GM12878 (cell line): ENCODE results near the gene PCDHGB1. TPM values are rescaled to one million over a fixed set of nuclear protein-coding genes. Genes with fewer than 3 reads are reported as not detected.

Experiments used
- ATAC-seq: fragments of 200-7000 bp; cut with Tn5 transposase; 3 replicates; pipeline ENCODE4 v1.9.1; 2020; ENCODE audit warnings: mild to moderate bottlenecking, moderate library complexity
- BruUV-seq: library from RNA; stranded (reverse); fragments of 400-500 nt; replicated peaks from 2 replicates; lab custom pipeline; 2021; lab: Mats Ljungman, UMichigan
- CTCF ChIA-PET: fragments of 300-600 bp; sonication (Branson Sonifier 250); formaldehyde crosslinking; extraction: SDS; loops from one replicate; lab custom pipeline; 2021; ENCODE audit warnings: inconsistent platforms; lab: Yijun Ruan, JAX
- POLR2A ChIA-PET: fragments of 350-600 bp; formaldehyde crosslinking; extraction: SDS; loops from one replicate; lab custom pipeline; 2021; ENCODE audit warnings: inconsistent platforms; lab: Charles Lee
- RAD21 ChIA-PET: fragments of 300-600 bp; sonication (Branson Sonifier 250); formaldehyde crosslinking; loops from one replicate; lab custom pipeline; 2023; ENCODE audit warnings: antibody characterized with exemption; ENCODE audit not compliant: unreplicated experiment; lab: Charles Lee
- SMC1A ChIA-PET: fragments of 300-600 bp; sonication (Branson Sonifier 250); formaldehyde crosslinking; loops from one replicate; lab custom pipeline; 2023; ENCODE audit not compliant: unreplicated experiment, uncharacterized antibody; lab: Charles Lee
- DNase-seq: peaks from one replicate; pipeline ENCODE4 v3.0.0-alpha.2; 2011; ENCODE audit warnings: low read depth, low spot score
- FAIRE-seq: peaks from 3 replicates; lab custom pipeline; 2011; peaks lifted over from hg19 to GRCh38; lab: Jason Lieb, UNC
- H2AFZ ChIP-seq: 2 replicates; pipeline ENCODE4 v1.6.0; 2011; ENCODE audit warnings: low read depth, low read length, control low read depth; ENCODE audit not compliant: control insufficient read depth
- H3K27ac ChIP-seq: 2 replicates; pipeline ENCODE4 v1.5.1; 2011; ENCODE audit warnings: control low read depth; ENCODE audit not compliant: control insufficient read depth, insufficient read depth
- H3K27me3 ChIP-seq, 2 experiments: replicated peaks in 1 of 2; 2 replicates each; pipeline versions ENCODE4 v1.6.0 to v1.6.1; 2011; ENCODE audit warnings: low read length in 1 of 2; ENCODE audit not compliant: control insufficient read depth in 2 of 2, insufficient read depth in 2 of 2
- H3K36me3 ChIP-seq, 2 experiments: 2 replicates each; pipeline ENCODE4 v1.5.1; 2011; ENCODE audit warnings: low read length in 1 of 2; ENCODE audit not compliant: control insufficient read depth in 2 of 2, insufficient read depth in 2 of 2
- H3K4me1 ChIP-seq: 2 replicates; pipeline ENCODE4 v1.6.1; 2011; ENCODE audit warnings: mild to moderate bottlenecking, low read length, moderate library complexity, mixed read lengths; ENCODE audit not compliant: control insufficient read depth, insufficient read depth
- H3K4me2 ChIP-seq: 2 replicates; pipeline ENCODE4 v1.6.0; 2011; ENCODE audit warnings: control low read depth; ENCODE audit not compliant: control insufficient read depth, insufficient read depth
- H3K4me3 ChIP-seq: fragments of 200-600 bp; sonication (generic); 2 replicates; pipeline ENCODE4 v1.5.1; 2016
- H3K79me2 ChIP-seq: 2 replicates; pipeline ENCODE4 v1.6.0; 2011; ENCODE audit warnings: low read length; ENCODE audit not compliant: control insufficient read depth, insufficient read depth
- H3K9ac ChIP-seq: 2 replicates; pipeline ENCODE4 v1.8.0; 2011; ENCODE audit warnings: low read length, control low read depth, mixed read lengths; ENCODE audit not compliant: control insufficient read depth, insufficient read depth
- H3K9me3 ChIP-seq: replicated peaks from 3 replicates; pipeline ENCODE4 v1.5.1; 2011; ENCODE audit warnings: mild to moderate bottlenecking, low read length; ENCODE audit not compliant: control insufficient read depth, insufficient read depth
- H4K20me1 ChIP-seq: 2 replicates; pipeline ENCODE4 v1.6.0; 2011; ENCODE audit not compliant: control insufficient read depth, insufficient read depth
- CREM ChIP-seq: IDR thresholded peaks from 2 replicates; pipeline ENCODE4 v1.6.1; 2014; ENCODE audit warnings: antibody characterized with exemption, low read depth
- MTA2 ChIP-seq: fragments of 450-650 bp; IDR thresholded peaks from 2 replicates; pipeline ENCODE4 v1.6.1; 2016; ENCODE audit warnings: low read depth, mild to moderate bottlenecking, moderate library complexity
- MYB ChIP-seq: fragments of 150-350 bp; IDR thresholded peaks from 2 replicates; pipeline ENCODE4 v1.6.1; 2014; ENCODE audit warnings: mild to moderate bottlenecking, low read depth, low read length, borderline replicate concordance
- NBN ChIP-seq: fragments of 450-650 bp; IDR thresholded peaks from 2 replicates; pipeline ENCODE4 v1.6.1; 2016
- RBBP5 ChIP-seq: fragments of 200-600 bp; sonication (generic); conservative IDR thresholded peaks from 2 replicates; pipeline ENCODE4 v1.6.1; 2016
- RUNX3 ChIP-seq: IDR thresholded peaks from 2 replicates; pipeline ENCODE4 v1.6.1; 2012; ENCODE audit warnings: low read length, inconsistent platforms
- SREBF1 ChIP-seq: IDR thresholded peaks from 2 replicates; pipeline ENCODE4 v1.6.1; 2012; ENCODE audit warnings: mild to moderate bottlenecking, low read length
- TARDBP ChIP-seq: IDR thresholded peaks from 2 replicates; pipeline ENCODE4 v1.6.1; 2016; ENCODE audit warnings: borderline replicate concordance
- YY1 ChIP-seq: IDR thresholded peaks from 2 replicates; pipeline ENCODE4 v1.6.1; 2011; ENCODE audit warnings: low read depth, mild to moderate bottlenecking, low read length
- ZBED1 ChIP-seq: IDR thresholded peaks from 2 replicates; pipeline ENCODE4 v1.6.1; 2016; ENCODE audit warnings: borderline replicate concordance
- ZBTB11 ChIP-seq: fragments of 450-650 bp; formaldehyde crosslinking; IDR thresholded peaks from 2 replicates; pipeline ENCODE4 v1.5.0; 2022; ENCODE audit warnings: mild to moderate bottlenecking, missing genetic modification characterization
- WGBS: methylation state at CpG from one replicate; pipeline ENCODE4 v1.1.6; 2016; ENCODE audit warnings: low lambda C conversion rate; ENCODE audit not compliant: insufficient replicate concordance, insufficient coverage; ENCODE audit errors: missing lambda C conversion rate; 5-methylcytosine and 5-hydroxymethylcytosine counted together
- in situ Hi-C: fragments of 300-500 bp; cut with MboI; formaldehyde crosslinking; loops from 9 replicates; pipeline ENCODE4 v1.14.3; 2018; ENCODE audit warnings: mixed read lengths
- intact Hi-C: fragments of 100-400 bp; cut with micrococcal nuclease; formaldehyde crosslinking; loops from one replicate; pipeline ENCODE4 v1.14.2; 2022; ENCODE audit not compliant: unreplicated experiment
- polyA plus RNA-seq, 11 experiments: library from polyadenylated mRNA; depleted of rRNA in 4 of 11; unstranded in 6 of 11; stranded (reverse) in 5 of 11; fragments of >200 nt; fragmentation: Nextera tagmentation in 4 of 11; fragmentation: Illumina TruSeq in 1 of 11; extraction: Ambion mirVana in 4 of 11; extraction: Trizol in 1 of 11; gene quantifications; 1 replicate in 1 of 11; 2 replicates in 10 of 11; pipeline versions ENCODE4 v1.2.1 to v1.2.3, GENCODE V29; 2011 to 2016; ENCODE audit warnings: inconsistent platforms in 2 of 11, missing spikeins in 2 of 11, low read depth in 1 of 11
- total RNA-seq, 4 experiments: library from RNA; depleted of rRNA in 3 of 4; stranded (reverse); fragments of >200 nt in 3 of 4; fragmentation: Illumina TruSeq in 1 of 4; extraction: Trizol in 1 of 4; gene quantifications; 2 replicates each; pipeline versions ENCODE4 v1.2.1 to v1.2.3, GENCODE V29; 2013 to 2021
- TF ChIP-seq, protein P1 (sequence below): fragments of 450-650 bp; IDR thresholded peaks from 2 replicates; pipeline ENCODE4 v1.6.1; 2017; ENCODE audit warnings: antibody characterized with exemption, mild to moderate bottlenecking, moderate library complexity

The PCDHGB1 gene
- total and polyA plus RNA-seq, 10 of the 15 experiments (the other 5 are each of a cell fraction or from before 2014, with no cell fraction given) = 0.04 to 0.40 (median 0.08) TPM; not detected in 2

GRCh38 chr5:141306630-141307029, 43.3 kb upstream of the PCDHGB1 start:
- no peaks in the 10 kb centered on the region for H3K79me2 ChIP-seq

More at GRCh38 chr5:141306630-141307029, 43.3 kb upstream of the PCDHGB1 start:
- Histone ChIP-seq H3K27me3 (no peaks in the 10 kb centered on the region), H3K4me1 (no peaks in the 10 kb centered on the region), H4K20me1 (no peaks in the 10 kb centered on the region), H2AFZ (no peak overlapping the region), H3K4me2 (no peak overlapping the region), H3K27ac (no peak overlapping the region), H3K4me3 (no peak overlapping the region), H3K9ac (no peak overlapping the region), H3K9me3 (peaks cover 5% of the 10 kb centered on the region), H3K36me3 (no peaks in the 10 kb centered on the region)
- no peak for DNase-seq
- intact Hi-C loops (no loop called here), in situ Hi-C loops (no loop called here)
- WGBS = 95% methylated on average over 1 of the region's 1 CpG
- POLR2A ChIA-PET = no interaction called here
- no peak for TF ChIP-seq NBN
- TF ChIP-seq RUNX3 = no peak
- no peak for TF ChIP-seq CREM
- TF ChIP-seq MYB = no peak
- TF ChIP-seq SREBF1 = no peak
- no peak for TF ChIP-seq RBBP5
- TF ChIP-seq MTA2 = no peak
- TF ChIP-seq ZBED1 = no peak
- no peak for TF ChIP-seq YY1
- no peak for TF ChIP-seq ZBTB11
- TF ChIP-seq, protein P1, sequence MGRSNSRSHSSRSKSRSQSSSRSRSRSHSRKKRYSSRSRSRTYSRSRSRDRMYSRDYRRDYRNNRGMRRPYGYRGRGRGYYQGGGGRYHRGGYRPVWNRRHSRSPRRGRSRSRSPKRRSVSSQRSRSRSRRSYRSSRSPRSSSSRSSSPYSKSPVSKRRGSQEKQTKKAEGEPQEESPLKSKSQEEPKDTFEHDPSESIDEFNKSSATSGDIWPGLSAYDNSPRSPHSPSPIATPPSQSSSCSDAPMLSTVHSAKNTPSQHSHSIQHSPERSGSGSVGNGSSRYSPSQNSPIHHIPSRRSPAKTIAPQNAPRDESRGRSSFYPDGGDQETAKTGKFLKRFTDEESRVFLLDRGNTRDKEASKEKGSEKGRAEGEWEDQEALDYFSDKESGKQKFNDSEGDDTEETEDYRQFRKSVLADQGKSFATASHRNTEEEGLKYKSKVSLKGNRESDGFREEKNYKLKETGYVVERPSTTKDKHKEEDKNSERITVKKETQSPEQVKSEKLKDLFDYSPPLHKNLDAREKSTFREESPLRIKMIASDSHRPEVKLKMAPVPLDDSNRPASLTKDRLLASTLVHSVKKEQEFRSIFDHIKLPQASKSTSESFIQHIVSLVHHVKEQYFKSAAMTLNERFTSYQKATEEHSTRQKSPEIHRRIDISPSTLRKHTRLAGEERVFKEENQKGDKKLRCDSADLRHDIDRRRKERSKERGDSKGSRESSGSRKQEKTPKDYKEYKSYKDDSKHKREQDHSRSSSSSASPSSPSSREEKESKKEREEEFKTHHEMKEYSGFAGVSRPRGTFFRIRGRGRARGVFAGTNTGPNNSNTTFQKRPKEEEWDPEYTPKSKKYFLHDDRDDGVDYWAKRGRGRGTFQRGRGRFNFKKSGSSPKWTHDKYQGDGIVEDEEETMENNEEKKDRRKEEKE = no peak
- no peak for TF ChIP-seq TARDBP
- no peak for FAIRE-seq
- CTCF ChIA-PET = no interaction called here
- RAD21 ChIA-PET = no interaction called here
- no peak for ATAC-seq
- no TSS peak for BruUV-seq
- SMC1A ChIA-PET = no interaction called here
